ENCODE measurements around the gene RMI2. TPM values are rescaled to one million over a fixed set of nuclear protein-coding genes. Genes with fewer than 3 reads are reported as not detected.

The RMI2 gene
- 26.7 to 35.5 TPM (median 32.2 TPM) in 5 replicates for total RNA-seq (2022; extraction: Qiagen RNA extraction; ENCODE audit: low read depth)

GRCh38 chr16:11345040-11345862 lies at the start of gene RMI2:
TSS of gene RMI2 (plus strand) at chr16:11345459. CDS start at chr16:11345472, 13 bp downstream.

Other genes with a start within 250 kb of the RMI2 start
- 0.56 to 1.7 TPM (median 1.5 TPM) in 5 replicates for gene SOCS1, start 89.3 kb upstream of the RMI2 start, total RNA-seq (2022; extraction: Qiagen RNA extraction; ENCODE audit: low read depth)
- not detected in 5 replicates for gene TNP2, start 76.1 kb upstream of the RMI2 start, total RNA-seq (2022; extraction: Qiagen RNA extraction; ENCODE audit: low read depth)
- not detected in 5 replicates for gene PRM3, start 71.8 kb upstream of the RMI2 start, total RNA-seq (2022; extraction: Qiagen RNA extraction; ENCODE audit: low read depth)
- not detected in 5 replicates for gene PRM2, start 69.0 kb upstream of the RMI2 start, total RNA-seq (2022; extraction: Qiagen RNA extraction; ENCODE audit: low read depth)
- gene PRM1, start 64.1 kb upstream of the RMI2 start, total RNA-seq (2022; extraction: Qiagen RNA extraction; ENCODE audit: low read depth), result not detected in 5 replicates
- 190 to 209 TPM (median 203 TPM) in 5 replicates for gene LITAF, start 241.5 kb downstream of the RMI2 start, total RNA-seq (2022; extraction: Qiagen RNA extraction; ENCODE audit: low read depth)